ENCODE results near the gene LMF1.

The LMF1 gene

DNA sequence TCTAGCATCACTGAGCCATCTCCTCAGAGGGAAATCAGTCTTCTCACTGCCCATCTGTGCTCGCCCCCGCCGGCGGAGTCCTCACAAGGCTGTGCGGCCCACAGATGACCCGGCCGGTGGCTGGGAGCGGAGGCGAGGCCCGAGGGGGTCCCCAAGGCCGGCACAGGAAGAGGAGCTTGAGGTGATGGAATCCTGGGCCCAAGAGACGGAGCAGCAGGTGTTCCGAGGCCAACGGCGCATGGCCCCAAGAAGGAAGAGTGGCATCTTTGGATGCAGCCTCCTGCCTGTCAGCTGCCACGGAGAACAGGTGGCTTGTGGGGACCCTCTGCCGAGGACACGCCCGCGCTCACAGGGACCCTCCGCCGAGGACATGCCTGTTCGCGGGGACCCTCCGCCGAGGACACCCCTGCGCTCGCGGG, 97.5 kb downstream of the LMF1 start:
- no peak overlapping the region for H3K4me3 ChIP-seq (replicated peaks in 1 of 2; ENCODE audit: low read depth in 2 of 2, low read length in 2 of 2)
- DNase-seq (ENCODE audit: low read depth in 2 of 2) = no peak
- TF ChIP-seq, protein P1, sequence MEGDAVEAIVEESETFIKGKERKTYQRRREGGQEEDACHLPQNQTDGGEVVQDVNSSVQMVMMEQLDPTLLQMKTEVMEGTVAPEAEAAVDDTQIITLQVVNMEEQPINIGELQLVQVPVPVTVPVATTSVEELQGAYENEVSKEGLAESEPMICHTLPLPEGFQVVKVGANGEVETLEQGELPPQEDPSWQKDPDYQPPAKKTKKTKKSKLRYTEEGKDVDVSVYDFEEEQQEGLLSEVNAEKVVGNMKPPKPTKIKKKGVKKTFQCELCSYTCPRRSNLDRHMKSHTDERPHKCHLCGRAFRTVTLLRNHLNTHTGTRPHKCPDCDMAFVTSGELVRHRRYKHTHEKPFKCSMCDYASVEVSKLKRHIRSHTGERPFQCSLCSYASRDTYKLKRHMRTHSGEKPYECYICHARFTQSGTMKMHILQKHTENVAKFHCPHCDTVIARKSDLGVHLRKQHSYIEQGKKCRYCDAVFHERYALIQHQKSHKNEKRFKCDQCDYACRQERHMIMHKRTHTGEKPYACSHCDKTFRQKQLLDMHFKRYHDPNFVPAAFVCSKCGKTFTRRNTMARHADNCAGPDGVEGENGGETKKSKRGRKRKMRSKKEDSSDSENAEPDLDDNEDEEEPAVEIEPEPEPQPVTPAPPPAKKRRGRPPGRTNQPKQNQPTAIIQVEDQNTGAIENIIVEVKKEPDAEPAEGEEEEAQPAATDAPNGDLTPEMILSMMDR (IDR thresholded peaks at IDR 0.05; ENCODE audit: low read depth, low read length) = no peak

DNA sequence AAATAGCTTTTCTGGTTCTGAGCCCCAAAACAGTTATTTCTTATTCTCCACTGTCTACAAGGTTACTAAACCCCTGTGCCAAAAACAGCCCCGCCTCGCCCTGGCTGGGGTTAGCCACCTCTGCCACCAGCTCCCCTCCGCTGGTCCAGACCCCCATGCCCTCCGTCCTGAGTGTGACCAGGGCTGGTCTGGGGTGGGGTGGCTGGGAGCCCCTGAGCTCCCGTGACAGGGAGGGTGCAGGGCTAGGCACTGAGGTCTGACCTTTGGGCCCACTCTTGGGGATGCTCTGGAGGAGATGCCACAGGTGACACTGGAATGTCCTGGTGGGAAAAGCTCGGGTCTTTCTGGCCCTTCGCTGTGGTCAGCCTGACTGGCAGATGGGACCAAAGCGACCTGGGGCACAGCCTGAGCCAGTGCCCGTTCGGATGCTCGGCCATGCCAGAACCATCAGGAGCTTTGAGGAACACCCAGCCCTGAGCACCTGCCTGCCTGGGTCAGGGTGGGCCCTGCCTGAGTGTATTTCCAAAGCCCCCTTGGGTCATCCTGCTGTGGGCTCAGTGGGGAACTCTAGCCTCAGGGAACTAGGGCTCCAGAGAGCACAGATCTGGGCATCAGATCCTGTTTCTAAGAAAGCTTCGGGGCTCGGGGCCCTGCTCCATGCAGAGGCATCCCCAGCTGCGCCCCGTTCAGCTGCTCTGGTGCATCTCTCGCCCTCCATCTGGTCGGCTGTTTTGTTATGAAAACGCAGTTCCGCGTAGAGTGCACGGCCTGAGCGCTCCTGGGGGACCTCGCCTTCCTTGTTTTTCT, 98.1 kb downstream of the LMF1 start:
- no peak for DNase-seq (ENCODE audit: low read depth in 2 of 2)
- no peak overlapping the region for H3K4me3 ChIP-seq (replicated peaks in 1 of 2; ENCODE audit: low read depth in 2 of 2, low read length in 2 of 2)
- TF ChIP-seq, protein P1 (IDR thresholded peaks at IDR 0.05; ENCODE audit: low read depth, low read length) = no peak

DNA sequence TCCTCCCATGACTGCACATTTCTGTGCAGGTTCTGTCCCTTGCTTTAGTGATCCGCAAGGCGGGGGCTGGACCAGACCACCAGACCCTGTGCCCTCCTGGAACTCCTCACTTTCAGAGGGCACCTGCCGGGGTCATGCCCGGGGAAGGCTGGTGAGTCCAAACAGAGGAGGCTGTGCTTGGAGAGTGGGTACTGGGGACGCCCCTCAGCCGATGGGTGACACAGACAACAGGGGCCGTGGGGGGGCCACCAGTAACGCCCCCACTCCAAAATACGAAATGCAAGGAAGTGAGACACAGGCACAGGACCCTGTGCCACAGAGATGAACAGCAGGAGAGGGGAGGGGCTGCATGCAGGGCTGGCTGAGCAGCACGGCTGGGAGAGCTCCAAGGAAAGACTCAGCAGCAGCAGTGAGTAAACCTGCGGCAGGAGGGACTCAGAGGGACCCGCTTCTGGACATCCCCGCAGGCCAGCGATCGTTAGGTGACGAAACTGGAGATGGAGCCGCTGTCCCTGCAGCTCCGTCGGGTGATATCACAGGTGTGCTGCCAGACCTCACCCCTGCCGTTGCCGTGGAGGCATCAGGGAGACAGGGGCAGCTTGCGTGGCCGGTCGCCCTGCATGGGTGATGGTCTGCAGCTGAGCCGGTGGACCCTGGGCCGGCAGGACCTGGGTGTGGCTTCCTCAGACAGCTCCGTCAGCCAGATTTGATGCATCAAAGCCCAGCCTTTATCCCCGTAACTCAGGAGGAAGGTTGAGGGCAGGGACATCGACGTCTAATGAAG, 99.0 kb downstream of the LMF1 start:
- TF ChIP-seq, protein P1 (IDR thresholded peaks at IDR 0.05; ENCODE audit: low read depth, low read length) = no peak
- H3K4me3 ChIP-seq (replicated peaks in 1 of 2; ENCODE audit: low read depth in 2 of 2, low read length in 2 of 2) = no peak overlapping the region

DNA sequence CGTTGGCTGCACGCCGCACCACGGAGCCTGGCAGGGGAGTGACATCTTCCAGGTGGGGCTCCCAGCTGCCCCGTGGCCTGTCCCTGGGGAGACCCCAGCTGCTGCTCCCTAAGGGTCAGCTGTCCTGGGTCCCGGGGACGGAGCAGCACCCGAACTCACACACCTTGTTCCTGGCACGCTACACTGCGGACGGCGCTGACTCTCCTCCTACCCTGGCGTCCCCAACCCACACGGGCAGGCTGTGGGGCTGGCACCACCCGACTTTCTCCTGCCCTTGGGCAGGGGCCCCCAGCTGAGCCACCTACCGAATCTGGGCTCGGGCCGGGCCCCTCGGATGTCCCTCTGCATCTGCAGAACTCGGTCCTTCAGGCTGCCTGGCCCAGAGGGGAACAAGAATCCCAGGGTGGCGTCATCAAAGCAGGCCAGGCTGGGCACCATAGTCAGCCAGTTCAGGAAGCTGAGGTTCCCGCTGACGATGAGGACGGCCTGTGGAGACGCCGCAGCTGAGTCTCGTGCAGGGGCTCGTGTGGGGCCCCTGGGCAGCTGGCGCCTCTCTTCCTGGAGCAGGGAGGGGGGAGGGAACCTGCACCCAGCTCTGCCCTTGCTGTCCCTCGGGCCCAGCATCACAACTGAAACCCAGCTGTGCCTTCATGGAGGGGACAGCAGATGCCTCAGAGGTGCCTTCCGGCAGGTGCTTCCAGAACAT, 99.8 kb downstream of the LMF1 start:
- H3K4me3 ChIP-seq (replicated peaks in 1 of 2; ENCODE audit: low read depth in 2 of 2, low read length in 2 of 2) = no peak overlapping the region
- TF ChIP-seq, protein P1 (IDR thresholded peaks at IDR 0.05; ENCODE audit: low read depth, low read length) = no peak
- no peak for DNase-seq (ENCODE audit: low read depth in 2 of 2)

More for the DNA sequence above, 99.0 kb downstream of the LMF1 start:
- no peak for DNase-seq (ENCODE audit: low read depth in 2 of 2)

DNA sequence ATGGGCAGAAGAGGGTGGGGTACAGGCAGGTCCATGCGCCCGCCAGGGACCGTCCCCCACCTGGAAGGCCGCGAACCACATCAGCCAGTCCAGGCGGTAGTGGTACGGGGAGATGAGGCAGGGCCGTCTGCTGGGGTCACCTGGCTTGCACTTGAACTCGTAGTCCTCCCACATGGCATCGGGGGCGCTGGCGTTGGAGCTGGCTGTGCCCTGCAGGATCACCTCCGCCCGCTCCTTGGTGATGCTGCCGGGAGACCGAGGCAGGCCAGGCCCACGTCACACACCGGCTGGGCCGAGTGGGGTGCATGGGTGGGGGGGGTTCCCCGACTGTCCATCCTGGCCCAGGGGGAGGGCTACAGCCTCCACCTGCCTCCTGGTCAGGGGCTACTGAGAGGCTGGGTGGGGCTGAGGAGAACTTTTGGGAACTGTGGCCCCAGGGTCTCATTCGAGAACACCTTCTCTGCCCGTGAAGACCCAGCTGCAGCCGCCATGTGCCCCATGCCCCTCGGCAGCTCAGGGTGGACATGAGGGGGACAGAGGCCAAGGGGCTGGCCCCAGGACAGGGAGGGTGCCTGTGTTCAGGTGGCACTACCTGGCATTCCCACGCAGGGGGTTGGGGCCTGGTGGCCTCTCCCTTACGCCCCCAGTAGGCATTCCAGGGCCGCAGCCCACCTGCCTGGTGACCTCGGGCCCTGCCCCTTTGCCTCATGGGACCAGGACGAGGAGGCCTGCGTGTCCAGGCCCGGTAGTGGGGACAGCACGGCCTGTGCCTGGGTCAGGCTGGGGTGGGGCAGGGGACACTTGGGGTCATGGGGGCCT, 100.8 kb downstream of the LMF1 start:
- H3K4me3 ChIP-seq (replicated peaks in 1 of 2; ENCODE audit: low read depth in 2 of 2, low read length in 2 of 2) = no peak overlapping the region

More for the DNA sequence above, 100.8 kb downstream of the LMF1 start:
- DNase-seq (ENCODE audit: low read depth in 2 of 2) = no peak
- TF ChIP-seq, protein P1 (IDR thresholded peaks at IDR 0.05; ENCODE audit: low read depth, low read length) = no peak
